Activated gamma-delta T cell treated with Interleukin-2 at 50 U/mL for 16 hours (primary cell): ENCODE data around the gene PTPRN2.

Experiments used
- DNase-seq: peaks from one replicate; pipeline ENCODE4 v3.0.0-alpha.2; 2020

The PTPRN2 gene

DNA sequence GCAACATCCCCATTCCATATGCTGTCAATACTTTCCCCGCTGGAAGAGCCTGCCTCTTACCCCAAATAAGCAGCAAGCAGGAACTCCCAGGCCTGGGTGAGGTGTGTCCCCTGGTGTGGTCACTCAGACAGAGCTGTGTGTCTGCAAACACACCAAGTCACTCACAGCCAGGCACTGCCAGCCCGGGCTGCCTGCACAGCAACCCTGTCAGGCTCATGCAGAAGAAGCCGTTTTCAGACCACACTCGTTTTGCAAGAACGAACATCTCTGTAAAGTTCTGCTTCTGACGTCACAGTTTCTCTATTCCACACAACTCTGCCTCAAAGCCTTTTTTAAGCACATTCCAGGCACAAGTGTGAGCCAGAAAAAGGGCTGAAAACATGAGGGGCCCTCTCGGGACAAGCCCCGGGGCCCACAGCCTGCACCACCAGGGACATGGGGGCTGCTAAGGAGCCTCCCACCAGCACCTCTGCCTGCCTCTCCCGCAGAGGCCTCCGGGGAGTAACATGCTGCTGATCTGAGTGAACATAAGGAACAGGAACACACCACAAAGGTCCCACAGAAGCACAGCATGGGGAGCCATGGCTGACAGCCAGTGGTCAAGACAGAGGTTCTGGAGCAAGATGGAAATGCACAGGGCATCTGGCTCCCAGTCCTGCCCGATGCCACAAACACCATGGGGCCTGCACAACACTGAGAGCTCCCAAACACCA, 11.4 kb downstream of the PTPRN2 start:
- no peak for DNase-seq

DNA sequence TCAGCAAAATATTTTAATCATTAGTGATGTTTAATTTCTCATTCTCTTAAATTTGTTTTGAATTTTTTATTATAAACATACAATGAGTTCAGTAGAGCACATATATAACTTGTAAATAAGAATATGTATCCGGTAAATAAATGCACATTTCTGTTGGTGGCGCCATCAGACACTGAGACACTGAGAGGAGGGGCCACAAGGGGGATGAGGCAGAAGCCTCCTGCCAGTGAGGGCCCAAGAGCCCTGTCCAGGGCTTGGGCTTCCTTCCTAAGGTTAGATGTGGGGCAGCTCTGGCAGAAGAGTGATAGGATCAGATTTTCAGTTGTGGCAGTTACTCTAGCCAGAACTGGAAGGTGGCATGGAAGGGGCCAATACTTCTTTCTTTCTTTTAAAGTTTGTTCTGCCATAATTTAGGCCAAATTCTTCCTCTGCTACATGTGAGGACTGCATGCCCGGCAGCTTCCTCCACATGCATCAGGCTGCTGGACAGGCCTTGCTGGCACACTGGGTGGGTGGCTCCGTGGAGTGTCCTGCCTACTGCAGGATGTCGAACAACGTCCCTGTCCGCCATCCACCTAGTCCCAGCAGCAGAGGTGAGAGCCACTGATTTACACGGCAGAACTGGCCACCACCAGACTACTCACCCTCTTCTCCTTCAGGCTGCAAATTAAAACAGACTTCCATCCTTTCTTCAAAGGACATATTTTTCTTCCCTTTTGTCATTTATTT, 13.2 kb downstream of the PTPRN2 start:
- no peak for DNase-seq

DNA sequence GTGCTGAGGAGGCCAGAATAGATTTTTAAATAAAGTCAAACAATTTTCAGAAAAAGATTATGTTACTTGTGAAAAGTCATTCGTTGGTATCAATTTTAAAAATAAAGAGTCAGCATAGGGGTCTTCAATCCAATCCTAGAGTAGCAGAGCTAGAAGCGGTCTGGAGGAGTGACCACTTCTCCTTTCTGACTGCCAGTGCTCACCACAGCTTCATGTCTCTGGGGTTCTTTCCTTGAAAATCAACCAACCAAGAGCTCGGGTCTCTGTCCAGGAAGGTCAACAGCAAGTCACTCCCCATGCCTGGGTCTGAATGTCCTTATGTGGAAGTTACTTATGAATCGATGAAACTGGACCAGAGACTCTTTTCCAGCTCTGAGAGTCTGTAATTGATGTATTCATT, 14.3 kb downstream of the PTPRN2 start:
- DNase-seq, result no peak

DNA sequence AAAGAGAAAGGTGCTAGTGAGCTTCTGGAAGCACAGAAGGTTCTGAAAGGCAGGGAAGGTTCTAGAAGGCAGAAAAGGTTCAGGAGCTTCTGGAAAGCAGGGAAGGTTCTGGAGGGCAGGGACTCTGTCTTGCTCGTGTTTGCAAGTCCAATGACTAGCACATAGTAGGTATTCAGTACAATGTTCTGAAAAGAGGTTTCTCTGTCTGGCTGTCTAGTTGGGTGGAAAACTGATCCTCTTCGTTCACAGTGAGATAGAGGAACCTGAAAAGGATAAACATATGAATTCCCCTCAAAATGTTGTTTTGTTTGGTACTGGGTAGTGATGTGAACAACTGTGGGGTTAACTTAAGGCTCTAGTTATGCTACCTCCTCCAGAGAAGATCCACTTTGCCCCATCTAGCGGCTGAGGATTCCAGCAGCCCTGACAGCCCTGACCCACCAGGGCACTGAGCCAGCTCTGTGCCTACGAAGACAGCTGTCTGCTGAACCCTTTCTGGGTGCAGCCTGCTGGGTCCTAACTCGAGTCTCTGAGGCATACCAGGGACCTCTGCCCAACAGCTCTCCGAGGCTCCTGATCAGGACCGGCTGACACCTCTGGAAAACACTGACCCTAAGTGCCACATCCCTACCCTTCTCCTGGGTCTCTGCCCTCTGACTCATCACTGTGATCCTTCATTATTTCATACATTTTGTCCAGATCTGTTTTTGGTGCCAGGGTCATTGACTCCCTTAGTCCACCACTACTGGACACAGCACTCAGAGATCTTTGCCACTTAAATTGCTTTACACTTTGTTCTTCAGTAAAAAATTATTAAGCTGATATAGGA, 15.4 kb downstream of the PTPRN2 start:
- no peak for DNase-seq

DNA sequence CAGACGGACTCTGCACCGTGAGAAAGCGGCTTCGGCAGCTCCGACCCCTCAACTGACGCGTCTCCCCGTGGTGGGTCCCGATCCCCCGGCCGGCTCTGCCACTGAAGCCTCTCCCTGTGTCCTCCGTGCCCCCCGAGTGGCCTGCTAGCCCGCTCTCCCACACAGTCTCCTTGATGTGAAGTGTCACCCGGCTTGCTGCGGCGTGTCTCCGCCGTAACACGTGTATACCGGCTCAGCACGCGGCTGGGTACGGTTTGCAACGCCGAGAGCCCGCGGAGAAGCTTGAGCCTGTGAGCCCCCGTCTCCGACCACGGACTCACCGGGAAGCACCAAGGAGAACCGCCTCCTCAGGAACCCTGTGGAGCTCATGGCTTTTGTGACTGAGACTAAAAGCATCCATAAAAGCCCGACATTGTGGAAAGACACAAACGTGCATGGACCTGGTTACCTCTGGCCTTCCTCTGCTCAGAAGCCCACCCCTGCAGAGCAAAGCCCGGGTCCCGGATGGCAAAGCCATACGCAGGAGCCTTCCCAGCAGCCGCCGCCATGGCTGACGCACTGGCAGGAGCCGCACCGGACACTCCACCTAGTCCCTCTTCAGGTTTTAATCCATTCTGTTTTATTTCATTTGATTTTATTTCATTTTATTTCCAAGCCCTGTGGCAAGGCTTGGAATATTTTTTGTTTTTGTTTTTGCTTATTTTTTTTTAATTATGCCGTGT, 17.0 kb downstream of the PTPRN2 start:
- no peak for DNase-seq

DNA sequence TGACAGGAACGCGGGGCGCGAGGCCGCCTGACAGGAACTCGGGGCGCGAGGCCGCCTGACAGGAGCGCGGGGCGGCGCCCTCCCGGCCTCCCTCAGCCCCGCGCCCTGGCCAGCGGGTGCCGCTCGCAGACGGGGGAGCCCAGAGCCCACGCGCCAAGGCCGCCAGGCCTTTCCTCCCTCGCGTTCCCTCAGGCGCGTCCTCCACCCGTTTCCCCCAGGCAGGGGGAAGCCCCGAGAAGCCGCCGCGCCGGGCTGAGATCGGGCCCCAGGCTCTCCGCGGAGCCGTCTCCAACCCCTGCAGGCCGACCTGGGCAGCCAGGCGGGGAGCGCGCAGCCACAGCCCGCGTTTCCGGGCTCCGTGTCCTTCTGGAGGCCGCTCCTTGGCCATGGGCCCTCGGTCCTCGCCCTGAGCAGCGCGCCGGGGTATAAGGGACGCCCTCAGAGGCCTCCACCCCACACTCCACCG, 17.7 kb downstream of the PTPRN2 start:
- DNase-seq, result no peak

DNA sequence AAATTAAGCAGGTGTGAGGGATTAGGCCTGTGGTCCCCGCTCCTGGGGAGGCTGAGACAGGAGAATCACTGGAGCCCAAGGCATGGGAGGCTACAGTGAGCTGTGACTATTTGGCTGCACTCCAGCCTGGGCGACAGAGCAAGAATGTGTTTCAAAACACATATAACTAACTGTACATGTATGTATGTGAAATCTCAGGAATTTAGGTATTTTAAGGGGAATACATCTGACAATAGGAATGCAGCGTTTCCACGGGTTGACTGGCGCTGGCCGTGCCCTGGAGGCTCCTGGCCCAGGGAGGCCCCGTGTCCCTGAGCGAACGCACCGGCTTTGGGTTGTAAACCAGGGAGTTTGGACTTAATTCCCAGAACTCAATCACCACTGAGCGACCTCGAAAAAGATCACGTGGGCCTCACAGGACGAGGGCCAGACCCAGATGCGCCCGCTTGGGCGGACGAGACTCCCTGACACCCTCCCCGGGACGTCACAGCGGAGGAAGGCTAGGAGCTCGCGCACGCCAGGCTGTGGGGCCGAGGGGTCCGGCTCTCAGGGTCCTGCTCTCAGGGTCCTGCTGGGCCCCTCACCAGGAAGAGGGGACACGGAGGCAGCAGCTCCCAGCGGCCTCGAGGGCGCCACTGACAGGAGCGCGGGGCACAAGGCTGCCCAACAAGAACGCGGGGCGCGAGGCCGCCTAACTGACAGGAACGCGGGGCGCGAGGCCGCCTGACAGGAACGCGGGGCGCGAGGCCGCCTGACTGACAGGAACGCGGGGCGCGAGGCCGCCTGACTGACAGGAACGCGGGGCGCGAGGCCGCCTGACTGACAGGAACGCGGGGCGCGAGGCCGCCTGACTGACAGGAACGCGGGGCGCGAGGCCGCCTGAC, 18.4 kb downstream of the PTPRN2 start:
- DNase-seq, result no peak

DNA sequence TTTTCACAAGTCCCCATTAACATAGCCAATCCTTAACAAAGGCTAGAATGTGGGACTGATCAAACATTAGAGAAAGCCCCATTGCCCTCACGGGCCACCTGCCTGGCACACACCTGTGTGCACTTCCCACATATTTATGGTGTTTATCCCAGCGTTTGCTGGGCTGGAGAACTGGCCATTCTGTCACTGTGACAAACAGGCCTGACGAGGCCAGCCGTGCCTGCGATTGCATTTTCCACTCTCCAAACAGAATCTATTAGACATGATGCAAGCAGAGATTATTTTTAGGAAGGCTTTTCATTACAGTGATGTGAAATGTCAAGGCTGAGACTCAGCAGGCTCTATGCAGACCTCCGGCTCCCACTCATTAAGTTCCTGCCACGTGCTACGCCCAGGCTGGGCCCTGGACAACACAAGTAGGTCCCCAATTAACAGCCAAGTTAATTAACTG, 20.4 kb downstream of the PTPRN2 start:
- no peak for DNase-seq

DNA sequence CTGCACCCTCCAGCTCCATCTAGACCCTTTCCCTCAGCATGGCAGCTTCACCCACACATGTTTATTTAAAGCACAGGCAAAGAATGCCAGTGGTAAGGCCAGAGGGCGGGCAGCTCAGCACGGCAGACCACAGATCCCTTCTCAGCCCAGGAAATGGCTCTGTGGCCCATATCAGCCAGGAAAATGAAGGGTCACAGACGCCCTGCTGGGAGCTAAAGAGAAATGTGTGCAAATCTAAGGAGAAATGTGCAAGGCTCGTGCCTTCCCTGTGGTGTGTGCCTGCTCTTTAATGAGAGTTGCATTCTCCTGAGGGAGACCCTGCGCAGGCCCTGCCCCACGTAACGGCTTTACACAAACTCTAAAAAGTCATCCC, 23.0 kb downstream of the PTPRN2 start:
- no peak for DNase-seq

DNA sequence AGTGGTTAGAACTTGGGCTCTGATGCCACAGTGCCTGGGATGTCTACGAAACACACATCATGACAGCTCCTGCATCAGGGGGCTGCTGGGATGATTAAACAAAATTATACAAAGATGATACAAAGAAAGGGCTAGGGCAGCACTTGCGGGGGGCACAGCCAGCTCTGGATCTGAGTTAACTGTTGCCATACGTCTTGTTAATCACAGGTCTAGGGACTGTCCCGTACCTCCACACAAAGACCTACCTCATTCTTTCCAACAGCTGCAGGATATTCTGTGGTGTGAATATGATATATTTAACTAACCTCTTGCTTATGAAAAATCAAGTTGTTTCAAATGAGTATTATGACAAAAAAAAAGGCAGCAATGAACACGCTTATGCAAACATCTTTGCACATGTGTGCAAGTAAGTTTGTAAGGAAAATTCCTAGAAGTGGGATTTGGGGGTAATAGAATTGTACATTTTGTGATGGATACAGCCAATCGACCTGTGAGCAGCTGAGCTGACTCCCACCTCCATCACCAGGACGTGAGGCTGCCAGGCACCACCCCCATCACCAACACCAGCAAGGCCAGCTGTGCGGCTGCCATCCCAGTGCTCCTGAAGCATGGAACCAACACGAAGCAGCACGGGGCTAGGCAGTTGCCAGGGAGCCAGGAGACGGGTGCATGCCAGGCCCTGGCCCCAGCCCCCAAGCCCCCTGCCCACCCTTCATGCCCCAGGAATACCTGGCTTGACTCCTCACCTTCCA, 23.5 kb downstream of the PTPRN2 start:
- DNase-seq, result no peak

DNA sequence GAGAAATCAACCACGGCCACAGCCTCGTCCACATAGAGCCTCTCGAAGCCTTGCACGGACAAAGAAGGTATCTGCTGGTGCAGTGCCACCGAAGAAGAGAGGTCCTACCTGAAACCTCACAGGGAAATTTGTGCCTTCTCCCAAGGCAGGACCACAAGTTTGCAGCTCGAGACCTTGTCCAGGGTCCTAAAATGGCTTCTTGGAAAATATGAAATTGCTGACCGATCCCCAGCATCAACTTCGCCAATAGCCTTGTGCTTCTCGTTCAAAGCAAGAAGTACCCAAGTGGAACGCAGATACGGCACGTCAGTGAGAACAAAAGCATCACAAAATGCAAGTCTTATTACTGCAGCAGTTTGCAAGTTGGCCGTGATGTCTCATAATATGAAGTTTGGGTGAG, 24.6 kb downstream of the PTPRN2 start:
- DNase-seq, result no peak

DNA sequence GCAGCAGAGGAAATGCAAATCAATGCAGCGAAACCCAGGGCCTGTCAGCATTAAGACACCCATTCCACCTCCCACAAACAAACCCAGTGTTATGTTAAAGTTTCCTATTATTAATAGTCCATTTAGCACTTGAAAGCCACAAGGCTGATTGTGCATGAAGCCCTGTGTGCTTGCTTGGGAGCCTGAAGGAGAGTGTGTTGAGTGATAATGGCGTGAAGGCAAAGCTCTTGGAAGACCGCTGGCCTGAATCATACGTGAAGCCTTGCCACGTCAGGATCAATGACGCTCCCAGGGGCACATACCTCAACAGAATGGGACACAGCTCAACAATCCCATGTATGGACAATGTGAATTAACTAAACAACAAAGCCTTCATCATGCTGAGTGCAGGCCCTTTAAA, 25.1 kb downstream of the PTPRN2 start:
- no peak for DNase-seq

DNA sequence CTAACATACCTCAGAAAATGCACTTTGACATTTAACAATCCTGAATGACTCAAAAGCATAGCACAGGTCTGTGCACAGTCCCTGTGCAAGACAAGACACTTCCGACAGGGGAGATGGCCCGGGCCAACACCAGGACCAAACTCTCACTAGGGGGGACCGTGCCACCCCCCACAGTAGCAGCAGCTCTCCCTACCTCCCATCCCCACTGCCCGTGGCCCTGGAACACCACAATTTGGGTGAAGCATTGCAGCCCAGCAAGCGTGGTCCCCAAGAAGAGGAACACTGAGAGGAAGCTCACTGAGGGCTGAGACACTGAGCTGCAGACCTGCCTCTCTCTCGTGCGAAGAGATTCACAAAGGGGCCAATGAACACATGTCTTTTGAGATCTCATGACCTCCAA, 26.0 kb downstream of the PTPRN2 start:
- DNase-seq, result no peak

DNA sequence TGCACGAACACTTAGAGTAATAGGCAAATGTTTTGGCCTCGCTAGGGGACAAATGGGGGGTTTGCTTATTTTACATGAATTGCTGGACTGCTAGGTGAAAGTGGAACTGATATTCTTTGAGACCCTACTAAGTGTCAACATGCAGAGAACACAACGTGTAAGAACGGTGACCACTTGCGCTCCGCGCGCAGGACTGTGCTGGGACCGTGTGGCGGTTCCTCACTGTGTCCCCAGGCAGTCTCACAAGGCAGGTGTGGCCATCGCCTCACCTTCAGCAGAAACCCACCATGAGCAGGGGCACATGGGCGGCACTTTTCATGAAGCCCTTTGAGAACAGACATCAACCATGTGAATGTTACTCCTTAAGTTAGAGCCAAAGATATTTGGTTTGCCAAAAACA, 27.2 kb downstream of the PTPRN2 start:
- no peak for DNase-seq

DNA sequence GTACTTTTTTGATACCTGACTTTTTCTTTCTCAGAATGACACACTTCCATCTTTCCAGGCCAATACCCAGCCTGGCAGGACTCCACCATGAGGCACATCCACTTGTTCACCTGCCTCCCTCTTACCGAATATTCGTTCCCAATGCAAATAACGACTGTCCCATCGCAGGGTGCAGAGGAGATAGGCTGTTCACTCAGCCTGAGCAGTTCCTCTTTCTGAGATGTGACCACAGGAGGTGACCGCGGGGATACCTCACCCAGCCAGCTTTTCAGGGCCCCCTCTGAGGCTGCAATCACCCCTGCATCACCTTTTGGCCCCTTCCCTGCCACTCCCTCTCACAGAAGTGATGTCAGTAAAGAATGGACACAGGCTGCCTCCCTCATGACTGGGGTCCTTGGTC, 28.3 kb downstream of the PTPRN2 start:
- no peak for DNase-seq

DNA sequence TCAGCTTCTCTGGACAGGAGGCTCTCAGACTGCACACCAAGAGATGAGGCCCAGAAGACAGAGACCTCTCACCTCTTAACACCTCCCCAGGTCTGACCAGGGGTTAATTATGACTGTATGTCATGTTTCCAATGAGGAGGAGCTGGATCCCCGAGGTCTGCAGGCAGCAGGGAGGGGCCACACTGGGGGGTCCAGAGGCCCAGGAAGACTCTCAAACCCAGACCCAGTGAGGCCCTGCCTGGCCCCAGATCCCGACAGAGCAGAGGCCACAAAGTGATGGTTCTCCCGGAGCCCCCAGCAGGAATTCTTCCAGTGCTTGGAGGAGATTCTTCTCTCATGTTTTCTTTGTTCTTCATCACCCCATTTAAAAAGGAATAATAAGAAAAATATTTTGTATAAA, 28.8 kb downstream of the PTPRN2 start:
- DNase-seq, result no peak

DNA sequence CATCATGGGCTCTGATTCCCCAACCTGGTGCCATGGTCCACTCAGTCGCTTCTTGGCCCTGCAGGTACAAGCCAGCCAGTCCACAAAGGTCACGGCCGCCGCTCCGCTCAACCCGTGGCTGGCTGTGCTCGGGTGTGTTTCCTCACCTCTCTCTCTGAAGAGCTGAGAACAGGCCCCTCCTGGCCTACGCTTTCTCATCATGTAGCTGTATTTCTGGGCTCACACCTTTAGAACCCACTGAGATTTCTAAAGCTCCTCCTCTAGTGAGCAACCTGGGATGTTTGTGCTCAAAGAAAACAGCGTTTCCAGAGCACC, 30.2 kb downstream of the PTPRN2 start:
- DNase-seq, result no peak

DNA sequence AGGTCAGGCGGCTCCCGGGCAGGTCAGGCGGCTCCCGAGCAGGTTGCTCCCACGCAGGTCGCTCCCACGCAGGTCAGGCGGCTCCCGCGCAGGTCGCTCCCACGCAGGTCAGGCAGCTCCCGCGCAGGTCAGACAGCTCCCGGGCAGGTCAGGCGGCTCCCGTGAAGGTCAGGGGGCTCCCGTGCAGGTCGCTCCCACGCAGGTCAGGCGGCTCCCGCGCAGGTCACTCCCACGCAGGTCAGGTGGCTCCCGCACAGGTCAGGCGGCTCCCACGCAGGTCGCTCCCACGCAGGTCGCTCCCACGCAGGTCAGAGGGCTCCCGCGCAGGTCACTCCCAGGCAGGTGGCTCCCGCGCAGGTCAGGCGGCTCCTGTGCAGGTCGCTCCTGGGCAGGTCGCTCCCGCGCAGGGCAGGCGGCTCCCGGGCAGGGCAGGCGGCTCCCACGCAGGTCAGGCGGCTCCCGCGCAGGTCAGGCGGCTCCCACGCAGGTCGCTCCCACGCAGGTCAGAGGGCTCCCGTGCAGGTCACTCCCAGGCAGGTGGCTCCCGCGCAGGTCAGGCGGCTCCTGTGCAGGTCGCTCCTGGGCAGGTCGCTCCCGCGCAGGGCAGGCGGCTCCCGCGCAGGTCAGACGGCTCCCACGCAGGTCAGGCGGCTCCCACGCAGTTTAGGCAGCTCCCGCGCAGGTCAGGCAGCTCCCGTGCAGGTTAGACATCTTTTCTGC, 30.7 kb downstream of the PTPRN2 start:
- DNase-seq, result no peak

DNA sequence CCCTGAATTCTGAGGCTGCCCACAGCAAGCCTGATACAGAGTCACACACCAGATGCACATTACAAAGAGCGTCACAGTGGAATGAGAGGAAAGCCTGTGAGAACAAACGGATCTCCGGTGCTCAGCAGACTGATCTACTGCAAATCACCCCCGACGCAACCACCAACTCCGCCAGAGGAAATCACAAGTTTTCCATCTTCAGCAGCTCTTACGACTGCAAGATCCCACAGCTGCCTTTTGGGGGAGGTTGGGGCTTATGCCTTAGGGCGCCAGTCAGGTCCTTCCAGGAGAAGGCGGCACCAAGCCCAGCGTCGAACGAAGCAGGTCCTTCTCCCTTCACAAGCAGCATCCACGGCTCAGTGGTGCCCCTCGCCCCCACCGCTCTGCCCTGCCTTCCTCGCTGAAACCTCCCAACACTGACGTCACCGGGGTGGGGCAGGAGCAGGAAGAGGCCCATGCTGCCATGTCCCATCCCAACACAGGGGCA, 32.5 kb downstream of the PTPRN2 start:
- no peak for DNase-seq

DNA sequence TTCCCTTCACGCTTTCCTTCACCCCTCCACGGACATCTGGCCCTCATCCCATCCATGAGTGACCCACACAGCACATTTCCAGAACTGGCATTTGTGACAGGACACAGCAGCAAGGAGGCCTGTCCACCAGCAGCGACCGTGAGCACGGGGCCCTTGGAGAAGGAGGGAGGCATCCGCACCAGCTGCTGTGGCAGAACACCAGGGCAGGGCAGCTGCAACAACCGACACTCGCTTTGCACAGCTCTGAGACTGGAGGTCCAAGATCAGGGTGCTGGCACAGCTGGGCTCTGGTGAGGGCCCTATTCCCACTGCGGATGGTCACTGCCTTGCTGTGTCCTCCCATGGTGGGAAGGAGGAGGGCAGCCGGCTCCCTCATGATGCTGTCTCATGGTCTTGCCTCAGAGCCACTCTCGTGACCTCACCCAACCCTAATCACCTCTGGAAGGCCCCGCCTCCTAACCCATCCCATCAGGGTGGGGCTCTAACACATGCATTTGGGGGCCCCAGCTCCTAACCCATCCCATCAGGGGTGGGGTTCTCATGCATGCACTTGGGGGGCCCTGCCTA, 36.7 kb downstream of the PTPRN2 start:
- no peak for DNase-seq
